Stimulated activated naive CD8-positive, alpha-beta T cell treated with anti-CD3 and anti-CD28 coated beads, Interleukin-15, Interleukin-2, amounts not matched to agents 100 ng/mL and 50 ng/mL, for 24 hours (primary cell): ENCODE data around the gene OSBPL5.

ENCODE experiments used
- H3K27ac Mint-ChIP-seq: one replicate; pipeline ENCODE4 v1.8.0; 2021; ENCODE audit warnings: mild to moderate bottlenecking, mixed read lengths
- H3K27me3 Mint-ChIP-seq: one replicate; pipeline ENCODE4 v1.8.0; 2021; ENCODE audit warnings: mixed read lengths
- H3K36me3 Mint-ChIP-seq: one replicate; pipeline ENCODE4 v1.8.0; 2021; ENCODE audit warnings: low read depth, mixed read lengths
- H3K4me1 Mint-ChIP-seq: one replicate; pipeline ENCODE4 v1.8.0; 2021; ENCODE audit warnings: low read depth, mixed read lengths
- H3K4me3 Mint-ChIP-seq: one replicate; pipeline ENCODE4 v1.8.0; 2021; ENCODE audit warnings: mild to moderate bottlenecking, mixed read lengths
- H3K9me3 Mint-ChIP-seq: one replicate; pipeline ENCODE4 v1.8.0; 2021; ENCODE audit warnings: mixed read lengths

The OSBPL5 gene

DNA sequence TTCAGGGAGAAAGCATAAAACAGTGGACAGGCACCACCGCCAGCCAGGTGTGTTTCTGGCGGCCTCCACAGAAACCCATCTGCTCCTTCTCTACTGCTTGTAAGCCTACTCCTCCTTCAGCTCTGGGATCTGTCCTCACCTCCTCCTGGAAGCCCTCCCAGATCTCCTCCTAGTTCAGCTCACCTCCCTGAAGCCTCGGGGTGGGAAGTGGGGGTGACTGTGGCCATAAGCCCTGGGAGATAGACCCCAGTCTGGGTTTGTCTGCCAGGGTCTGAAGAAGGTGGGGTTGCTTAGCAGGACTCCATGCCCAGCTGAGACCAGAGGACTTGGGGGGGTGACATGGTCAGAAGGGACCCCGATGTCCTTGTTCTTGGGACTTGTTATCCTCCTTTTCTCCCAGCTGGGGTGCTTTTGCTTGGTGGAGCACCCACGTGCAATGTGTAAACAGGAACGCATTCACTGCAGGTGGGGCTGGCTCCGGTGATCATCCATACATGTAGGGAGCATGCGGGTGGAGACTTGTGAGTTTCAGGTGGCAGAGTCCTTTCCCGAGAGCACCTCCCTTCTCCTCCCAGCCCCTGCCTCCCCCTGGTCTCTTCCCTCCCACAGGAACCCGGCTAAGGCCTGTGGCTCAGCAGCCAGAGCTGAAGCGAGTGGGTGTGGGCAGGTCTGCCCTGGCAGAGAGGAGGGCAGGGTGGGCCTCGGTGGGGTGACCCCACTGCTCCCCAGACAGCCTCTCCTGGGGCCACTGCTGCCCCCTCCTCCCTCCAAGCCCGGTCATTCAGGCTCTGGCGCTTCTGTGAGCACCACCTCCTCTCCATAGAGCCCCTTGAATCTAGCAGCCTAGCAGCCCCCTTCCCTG, 27.6 kb upstream of the OSBPL5 start:
- no peaks in the 10 kb centered on the region for H3K4me1 Mint-ChIP-seq
- H3K4me3 Mint-ChIP-seq, result no peak overlapping the region
- no peaks in the 10 kb centered on the region for H3K36me3 Mint-ChIP-seq
- H3K27ac Mint-ChIP-seq, result no peak overlapping the region
- no peaks in the 10 kb centered on the region for H3K27me3 Mint-ChIP-seq
- no peaks in the 10 kb centered on the region for H3K9me3 Mint-ChIP-seq

DNA sequence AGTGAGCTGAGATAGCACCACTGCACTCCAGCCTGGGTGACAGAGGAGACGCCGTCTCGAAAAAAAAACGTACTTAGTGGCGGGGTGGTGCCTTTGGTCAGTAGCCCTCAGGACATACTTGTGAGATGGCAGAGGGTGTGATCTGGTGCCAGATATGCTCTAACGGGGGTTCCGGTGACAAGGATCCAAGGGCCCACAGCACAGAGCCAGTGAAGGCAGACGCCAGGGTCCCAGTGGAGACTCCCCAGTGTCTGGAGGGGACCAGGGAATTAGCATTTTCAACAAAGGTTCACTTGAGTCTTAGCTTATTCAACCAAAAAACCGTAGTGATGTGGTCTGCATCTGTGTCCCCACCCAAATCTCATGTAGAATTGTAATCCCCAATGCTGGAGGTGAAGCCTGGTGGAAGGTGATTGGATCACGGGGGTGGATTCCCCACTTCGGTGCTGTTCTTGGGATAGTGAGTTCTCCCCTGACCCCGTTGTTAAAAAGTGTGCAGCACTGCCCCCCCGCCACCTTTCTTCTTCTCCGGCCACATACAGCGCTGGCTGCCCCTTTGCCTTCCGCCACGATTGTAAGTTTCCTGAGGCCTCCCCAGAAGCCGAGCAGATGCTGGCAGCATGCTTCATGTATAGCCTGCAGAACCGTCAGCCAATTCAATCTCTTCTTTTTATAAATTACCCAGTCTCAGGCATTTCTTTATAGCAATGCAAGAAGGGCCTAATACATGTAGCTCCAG, 26.6 kb upstream of the OSBPL5 start:
- no peak overlapping the region for H3K4me3 Mint-ChIP-seq
- H3K4me1 Mint-ChIP-seq, result no peaks in the 10 kb centered on the region
- no peaks in the 10 kb centered on the region for H3K27me3 Mint-ChIP-seq
- no peak overlapping the region for H3K27ac Mint-ChIP-seq
- H3K9me3 Mint-ChIP-seq, result no peaks in the 10 kb centered on the region
- no peaks in the 10 kb centered on the region for H3K36me3 Mint-ChIP-seq

GRCh38 chr11:3190600-3190999, 25.5 kb upstream of the OSBPL5 start:
- H3K36me3 Mint-ChIP-seq, result no peaks in the 10 kb centered on the region
- no peaks in the 10 kb centered on the region for H3K27me3 Mint-ChIP-seq
- H3K9me3 Mint-ChIP-seq, result no peaks in the 10 kb centered on the region
- H3K4me3 Mint-ChIP-seq, result no peak overlapping the region
- no peaks in the 10 kb centered on the region for H3K4me1 Mint-ChIP-seq
- no peak overlapping the region for H3K27ac Mint-ChIP-seq

GRCh38 chr11:3189886-3190583, 24.9 kb upstream of the OSBPL5 start:
- no peak overlapping the region for H3K27ac Mint-ChIP-seq
- H3K4me3 Mint-ChIP-seq, result no peak overlapping the region
- H3K4me1 Mint-ChIP-seq, result no peaks in the 10 kb centered on the region
- H3K27me3 Mint-ChIP-seq, result no peaks in the 10 kb centered on the region
- H3K9me3 Mint-ChIP-seq, result no peaks in the 10 kb centered on the region
- no peaks in the 10 kb centered on the region for H3K36me3 Mint-ChIP-seq

GRCh38 chr11:3189196-3189843, 24.2 kb upstream of the OSBPL5 start:
- Mint-ChIP-seq H3K27me3 (no peaks in the 10 kb centered on the region), H3K4me1 (no peaks in the 10 kb centered on the region), H3K4me3 (no peak overlapping the region), H3K36me3 (no peaks in the 10 kb centered on the region), H3K9me3 (no peaks in the 10 kb centered on the region), H3K27ac (no peak overlapping the region)

DNA sequence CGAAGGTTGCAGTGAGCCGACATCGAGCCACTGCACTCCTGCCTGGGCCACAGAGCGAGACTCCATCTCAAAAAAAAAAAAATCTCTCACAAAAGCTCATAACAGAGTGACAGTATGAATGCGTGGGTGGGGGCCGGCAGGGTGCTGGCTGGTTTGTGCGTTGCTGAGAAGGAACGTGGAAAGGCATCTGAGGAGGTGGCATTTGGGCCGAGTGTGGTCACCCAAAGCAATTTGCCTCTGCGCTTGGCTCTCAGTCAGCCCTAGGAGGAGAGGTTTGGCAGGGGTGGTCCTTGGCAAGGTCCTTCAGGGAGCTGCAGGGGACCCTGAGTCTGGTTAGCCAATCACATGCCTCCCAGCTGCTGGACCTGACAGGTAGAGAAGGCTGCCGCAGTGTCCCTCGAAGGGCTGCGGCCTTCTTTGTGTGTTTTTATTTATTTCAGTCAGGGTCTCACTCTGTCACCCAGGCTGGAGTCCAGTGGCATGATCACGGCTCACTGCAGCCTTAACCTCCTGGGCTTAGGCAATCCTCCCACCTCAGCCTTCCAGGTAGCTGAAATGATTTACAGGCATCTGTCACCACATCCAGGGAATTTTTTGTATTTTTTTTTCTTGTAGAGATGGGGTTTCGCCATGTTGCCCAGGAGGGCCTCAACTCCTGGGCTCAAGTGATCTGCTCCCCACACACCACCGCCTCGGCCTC, 23.5 kb upstream of the OSBPL5 start:
- Mint-ChIP-seq H3K27ac (no peak overlapping the region), H3K4me1 (no peaks in the 10 kb centered on the region), H3K4me3 (no peak overlapping the region), H3K27me3 (no peaks in the 10 kb centered on the region), H3K36me3 (no peaks in the 10 kb centered on the region), H3K9me3 (no peaks in the 10 kb centered on the region)

GRCh38 chr11:3186166-3186953, 21.2 kb upstream of the OSBPL5 start:
- Mint-ChIP-seq H3K9me3 (no peaks in the 10 kb centered on the region), H3K27ac (no peak overlapping the region), H3K36me3 (no peaks in the 10 kb centered on the region), H3K4me3 (no peak overlapping the region), H3K27me3 (no peaks in the 10 kb centered on the region), H3K4me1 (no peaks in the 10 kb centered on the region)

- H3K36me3 Mint-ChIP-seq, result no peaks in the 10 kb centered on the region
- no peaks in the 10 kb centered on the region for H3K4me1 Mint-ChIP-seq
- no peaks in the 10 kb centered on the region for H3K27me3 Mint-ChIP-seq
Observed at GRCh38 chr11:3184732-3185347, 19.7 kb upstream of the OSBPL5 start.

GRCh38 chr11:3183523-3183922, 18.4 kb upstream of the OSBPL5 start:
- Mint-ChIP-seq H3K4me1 (no peaks in the 10 kb centered on the region), H3K27ac (no peak overlapping the region), H3K4me3 (no peak overlapping the region), H3K27me3 (no peaks in the 10 kb centered on the region), H3K36me3 (no peaks in the 10 kb centered on the region), H3K9me3 (no peaks in the 10 kb centered on the region)

More at GRCh38 chr11:3184732-3185347, 19.7 kb upstream of the OSBPL5 start:
- H3K9me3 Mint-ChIP-seq, result no peaks in the 10 kb centered on the region
- H3K4me3 Mint-ChIP-seq, result no peak overlapping the region
- no peak overlapping the region for H3K27ac Mint-ChIP-seq

DNA sequence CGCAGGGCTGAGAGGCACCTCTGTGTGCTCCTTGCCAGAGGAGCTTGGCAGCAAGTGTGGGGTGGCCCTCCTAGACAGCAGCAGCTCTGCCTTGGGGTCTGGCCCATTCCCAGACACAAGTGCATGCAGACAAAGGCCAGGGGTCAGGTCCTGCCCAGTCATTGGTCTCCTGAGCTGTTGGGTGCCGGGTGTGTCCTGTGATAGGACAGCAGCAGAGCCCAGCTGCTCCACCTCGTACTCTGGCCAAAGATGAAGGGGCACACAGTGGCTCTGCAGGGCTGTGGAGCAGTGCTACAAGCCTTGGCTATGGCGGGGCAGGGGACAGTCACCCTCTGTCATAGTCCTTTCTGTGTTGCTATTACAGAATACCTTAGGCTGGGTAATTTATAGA, 17.3 kb upstream of the OSBPL5 start:
- Mint-ChIP-seq H3K27ac (no peak overlapping the region), H3K36me3 (no peaks in the 10 kb centered on the region), H3K9me3 (peaks cover under 1% of the 10 kb centered on the region), H3K27me3 (no peaks in the 10 kb centered on the region), H3K4me3 (no peak overlapping the region), H3K4me1 (no peaks in the 10 kb centered on the region)

DNA sequence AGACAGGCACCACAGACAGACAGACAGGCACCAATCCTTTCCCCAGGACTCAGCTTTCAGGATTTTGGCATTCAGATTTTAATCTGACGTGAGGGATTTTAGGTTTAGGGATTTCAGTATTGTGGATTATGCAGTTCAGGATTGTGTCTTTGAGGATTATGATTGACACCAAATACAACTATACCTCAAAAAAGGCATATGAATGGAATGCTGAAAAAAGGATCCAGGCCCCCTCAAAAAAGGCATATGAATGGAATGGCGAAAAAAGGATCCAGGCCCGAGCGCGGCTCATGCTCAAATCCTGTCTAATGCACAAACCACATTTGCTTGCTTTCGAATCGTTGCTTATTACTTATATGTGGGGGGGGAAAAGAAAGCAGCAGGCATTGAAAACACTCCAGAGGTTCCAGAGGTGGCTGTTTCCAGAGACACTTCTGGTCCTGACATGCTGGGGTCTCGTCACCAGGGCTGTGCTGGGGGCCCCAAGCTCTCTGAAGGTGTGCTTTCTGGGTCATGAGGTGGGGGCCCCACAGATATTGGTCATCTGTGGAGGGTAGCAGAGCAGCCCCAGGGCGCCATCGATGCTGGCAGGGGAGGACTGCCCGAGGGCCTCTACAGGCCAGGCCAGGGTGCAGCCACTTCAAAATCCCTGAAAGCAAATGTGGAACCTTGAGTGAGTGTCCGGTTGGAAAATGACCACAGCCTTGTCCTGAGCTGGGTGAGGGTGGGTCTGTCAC, 16.8 kb upstream of the OSBPL5 start:
- peaks cover under 1% of the 10 kb centered on the region for H3K36me3 Mint-ChIP-seq
- H3K27ac Mint-ChIP-seq, result no peak overlapping the region

DNA sequence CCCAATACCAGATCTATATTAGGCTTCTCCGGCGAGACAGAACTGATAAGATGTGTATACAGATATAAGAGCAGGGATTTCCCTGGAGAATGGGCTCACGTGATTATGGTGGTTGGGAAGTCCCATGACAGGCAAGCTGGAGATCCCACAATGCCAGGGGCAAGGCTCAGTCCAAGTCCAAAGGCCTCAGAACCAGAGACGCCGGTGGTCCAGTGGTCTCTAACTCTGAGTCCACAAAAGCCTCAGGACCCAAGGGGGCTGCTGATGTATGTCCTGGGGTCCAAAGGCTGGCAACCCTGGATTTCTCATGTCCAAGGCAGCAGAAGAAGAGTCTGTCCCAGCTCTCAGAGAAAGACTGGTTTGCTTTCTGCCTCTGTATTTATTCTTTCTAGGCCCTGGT, 15.8 kb upstream of the OSBPL5 start:
- Mint-ChIP-seq H3K27me3 (peaks cover 3% of the 10 kb centered on the region), H3K9me3 (peaks cover 12% of the 10 kb centered on the region), H3K27ac (no peak overlapping the region), H3K4me3 (no peak overlapping the region), H3K4me1 (no peaks in the 10 kb centered on the region), H3K36me3 (peaks cover 3% of the 10 kb centered on the region)

More for the DNA sequence above, 16.8 kb upstream of the OSBPL5 start:
- Mint-ChIP-seq H3K27me3 (peaks cover under 1% of the 10 kb centered on the region), H3K4me1 (no peaks in the 10 kb centered on the region), H3K9me3 (peaks cover 6% of the 10 kb centered on the region), H3K4me3 (no peak overlapping the region)

- Mint-ChIP-seq H3K4me1 (no peaks in the 10 kb centered on the region), H3K27me3 (peaks cover 3% of the 10 kb centered on the region), H3K36me3 (peaks cover 3% of the 10 kb centered on the region), H3K4me3 (no peak overlapping the region), H3K9me3 (peaks cover 18% of the 10 kb centered on the region), H3K27ac (no peak overlapping the region)
Observed at GRCh38 chr11:3178349-3178748, 13.2 kb upstream of the OSBPL5 start.
